IgD-negative memory B cell (primary cell): ENCODE measurements around the gene PLCH1. TPM values are rescaled to one million over a fixed set of nuclear protein-coding genes. Genes with fewer than 3 reads are reported as not detected.

Experiments
- H3K27ac Mint-ChIP-seq, 3 donors: one replicate each; pipeline ENCODE4 v1.8.0; 2020 to 2022; ENCODE audit warnings: mild to moderate bottlenecking in 3 of 3, mixed read lengths in 3 of 3, moderate library complexity in 1 of 3
- H3K27me3 Mint-ChIP-seq: one replicate; pipeline ENCODE4 v1.8.0; 2021; ENCODE audit warnings: mixed read lengths
- H3K36me3 Mint-ChIP-seq: one replicate; pipeline ENCODE4 v1.8.0; 2020; ENCODE audit warnings: mild to moderate bottlenecking, mixed read lengths
- H3K4me1 Mint-ChIP-seq, 3 donors: one replicate each; pipeline ENCODE4 v1.8.0; 2020 to 2022; ENCODE audit warnings: mixed read lengths in 3 of 3, mild to moderate bottlenecking in 1 of 3
- H3K4me3 Mint-ChIP-seq, 4 donors: one replicate each; pipeline ENCODE4 v1.8.0; 2020 to 2022; ENCODE audit warnings: mild to moderate bottlenecking in 4 of 4, mixed read lengths in 4 of 4, moderate library complexity in 3 of 4
- H3K9me3 Mint-ChIP-seq, 3 donors: one replicate each; pipeline ENCODE4 v1.8.0; 2020 to 2021; ENCODE audit warnings: mixed read lengths in 3 of 3, mild to moderate bottlenecking in 1 of 3
- polyA plus RNA-seq: library from polyadenylated mRNA; unstranded; fragments of 300-500 nt; fragmentation: Illumina TruSeq; gene quantifications from one replicate; pipeline ENCODE4 v1.2.3, GENCODE V29; 2021

The PLCH1 gene
- polyA plus RNA-seq, 1 donor from 2014 or later: not detected

DNA sequence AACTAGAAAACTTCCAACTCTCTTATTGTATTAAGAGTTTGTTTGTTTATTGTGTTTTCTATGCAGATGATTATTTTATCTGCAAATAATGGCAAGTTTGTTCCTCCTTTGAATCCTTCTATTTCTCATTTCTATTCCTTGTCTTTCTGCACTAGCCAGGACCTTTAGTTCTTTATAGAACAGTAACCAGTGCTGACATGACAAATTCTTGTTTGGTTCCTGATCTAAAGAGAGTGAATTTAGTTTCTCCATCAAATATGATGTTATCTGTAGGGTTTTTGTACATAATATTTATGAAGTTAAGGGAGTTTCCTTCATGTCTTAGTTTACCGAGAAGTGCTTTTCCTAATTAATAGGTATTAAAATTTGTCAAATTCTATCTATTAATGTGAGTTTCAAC, 350.6 kb downstream of the PLCH1 start:
- H3K4me1 Mint-ChIP-seq: no peaks in the 10 kb centered on the region
- peaks cover 4% of the 10 kb centered on the region for H3K27me3 Mint-ChIP-seq
- no peak overlapping the region for H3K27ac Mint-ChIP-seq

GRCh38 chr3:155393316-155393715, 351.6 kb downstream of the PLCH1 start:
- Mint-ChIP-seq H3K4me1 (no peaks in the 10 kb centered on the region), H3K9me3 (peaks cover 0 to 6% (median 4%) of the 10 kb centered on the region in 3 donors), H3K4me3 (no peak overlapping the region), H3K27ac (no peak overlapping the region), H3K27me3 (peaks cover 5% of the 10 kb centered on the region), H3K36me3 (no peaks in the 10 kb centered on the region)

More for the DNA sequence above, 350.6 kb downstream of the PLCH1 start:
- Mint-ChIP-seq H3K36me3 (no peaks in the 10 kb centered on the region), H3K9me3 (peaks cover 0 to 6% (median 4%) of the 10 kb centered on the region in 3 donors), H3K4me3 (no peak overlapping the region)

- Mint-ChIP-seq H3K4me1 (peaks cover 0 to under 1% (median 0%) of the 10 kb centered on the region in 3 donors), H3K9me3 (peaks cover 0 to 6% (median 4%) of the 10 kb centered on the region in 3 donors), H3K27ac (no peak overlapping the region), H3K27me3 (peaks cover 8% of the 10 kb centered on the region), H3K36me3 (no peaks in the 10 kb centered on the region), H3K4me3 (no peak overlapping the region)
Measured at GRCh38 chr3:155392138-155392537, 352.7 kb downstream of the PLCH1 start.

- Mint-ChIP-seq H3K36me3 (no peaks in the 10 kb centered on the region), H3K27ac (no peak overlapping the region), H3K27me3 (peaks cover 11% of the 10 kb centered on the region), H3K4me1 (peaks cover 0 to 2% (median 0%) of the 10 kb centered on the region in 3 donors), H3K9me3 (peaks cover 0 to 6% (median 4%) of the 10 kb centered on the region in 3 donors), H3K4me3 (peak overlapping the region in 1 of 4 donors; percentile 26)
Measured at GRCh38 chr3:155391551-155391958, 353.3 kb downstream of the PLCH1 start.

DNA sequence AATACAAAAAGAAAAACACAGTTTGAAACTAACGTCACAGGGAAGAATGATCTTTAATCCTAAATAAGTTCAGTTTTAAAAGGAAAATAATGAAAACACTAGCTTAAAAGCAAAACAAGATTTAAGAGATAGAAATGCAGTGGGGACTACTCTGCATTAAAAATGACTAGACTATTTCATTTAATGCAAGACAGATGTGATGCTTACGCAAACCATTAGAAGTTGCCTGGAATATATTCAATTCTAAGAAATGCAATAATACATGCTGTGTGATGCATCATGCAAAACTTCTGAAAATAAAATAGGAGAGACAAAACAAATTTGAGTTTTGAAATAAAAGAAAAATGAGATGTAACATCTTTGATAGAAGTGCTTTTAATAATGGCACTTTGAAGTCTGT, 353.8 kb downstream of the PLCH1 start:
- peaks cover 11% of the 10 kb centered on the region for H3K27me3 Mint-ChIP-seq
- H3K27ac Mint-ChIP-seq: no peak overlapping the region
- H3K4me1 Mint-ChIP-seq: peaks cover 0 to 2% (median 0%) of the 10 kb centered on the region in 3 donors
- H3K4me3 Mint-ChIP-seq: no peak overlapping the region
- peaks cover 0 to 6% (median 4%) of the 10 kb centered on the region in 3 donors for H3K9me3 Mint-ChIP-seq
- H3K36me3 Mint-ChIP-seq: no peaks in the 10 kb centered on the region

DNA sequence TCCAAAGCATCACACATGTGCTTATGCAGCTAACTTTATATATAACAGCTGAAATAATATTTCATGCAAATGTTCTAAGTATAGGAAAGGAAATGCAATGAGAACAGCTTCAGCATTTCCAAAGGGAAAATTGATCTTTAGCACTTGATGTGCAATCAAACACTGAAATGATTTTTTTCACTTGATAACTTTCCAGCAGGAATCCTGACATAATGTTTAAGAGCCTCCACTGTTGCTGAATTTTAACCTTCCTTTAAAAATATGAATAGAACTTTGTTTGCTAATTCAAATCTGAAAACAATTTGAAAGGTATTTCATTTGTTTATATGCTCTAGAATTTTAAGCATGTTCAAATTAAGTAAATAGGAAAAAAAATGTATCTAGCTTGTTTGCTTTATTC, 354.5 kb downstream of the PLCH1 start:
- Mint-ChIP-seq H3K36me3 (no peaks in the 10 kb centered on the region), H3K9me3 (peaks cover 0 to 5% (median 4%) of the 10 kb centered on the region in 3 donors), H3K4me3 (no peak overlapping the region), H3K4me1 (peaks cover 0 to 2% (median 0%) of the 10 kb centered on the region in 3 donors), H3K27ac (no peak overlapping the region), H3K27me3 (peaks cover 6% of the 10 kb centered on the region)

DNA sequence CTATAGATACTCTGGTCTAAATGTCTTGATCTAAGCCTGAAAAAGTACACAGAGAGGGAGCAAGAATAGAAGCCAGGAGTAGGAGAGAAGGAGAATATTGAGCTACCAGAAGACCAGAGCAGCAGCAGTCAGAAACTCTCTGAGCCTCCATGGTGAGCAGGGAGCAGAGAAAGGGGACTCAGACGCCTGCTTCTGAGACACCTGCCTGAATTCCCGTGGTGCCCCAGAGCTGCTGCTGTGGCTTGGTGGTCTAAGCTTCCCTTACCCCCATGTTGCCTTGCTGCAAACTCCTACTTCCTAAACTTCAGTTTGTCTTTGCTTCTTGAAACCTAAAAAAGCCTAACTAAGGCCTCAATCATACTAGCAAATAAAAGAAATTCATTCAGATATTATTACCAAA, 356.5 kb downstream of the PLCH1 start:
- H3K27me3 Mint-ChIP-seq: peaks cover 6% of the 10 kb centered on the region
- H3K36me3 Mint-ChIP-seq: no peaks in the 10 kb centered on the region
- H3K4me3 Mint-ChIP-seq: no peak overlapping the region
- peaks cover 0 to 2% (median 0%) of the 10 kb centered on the region in 3 donors for H3K4me1 Mint-ChIP-seq
- no peak overlapping the region for H3K27ac Mint-ChIP-seq
- peaks cover 0 to 4% (median 0%) of the 10 kb centered on the region in 3 donors for H3K9me3 Mint-ChIP-seq

DNA sequence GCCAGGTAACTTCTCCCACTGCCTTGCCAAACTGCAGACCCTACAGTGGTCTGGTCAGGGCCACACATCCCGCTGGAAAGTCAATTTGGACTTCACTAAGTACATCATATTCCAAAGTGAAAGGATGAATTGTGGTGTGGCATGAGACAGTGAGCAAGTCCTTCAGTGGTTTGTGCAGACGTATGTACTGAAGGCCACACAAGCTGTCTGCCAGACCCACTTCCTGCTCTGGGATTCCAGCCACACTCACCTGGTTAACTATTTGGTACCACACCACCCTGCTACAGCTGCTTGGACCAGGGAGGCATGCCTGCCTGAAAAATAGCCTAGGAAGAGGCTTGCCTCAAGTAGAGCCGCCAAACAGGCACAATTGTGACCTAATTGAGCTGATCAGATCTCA, 357.3 kb downstream of the PLCH1 start:
- H3K36me3 Mint-ChIP-seq: no peaks in the 10 kb centered on the region

GRCh38 chr3:155386919-155387318, 358.0 kb downstream of the PLCH1 start:
- H3K36me3 Mint-ChIP-seq: no peaks in the 10 kb centered on the region
- peaks cover 0 to 2% (median 0%) of the 10 kb centered on the region in 3 donors for H3K4me1 Mint-ChIP-seq
- H3K27me3 Mint-ChIP-seq: peaks cover 6% of the 10 kb centered on the region
- no peak overlapping the region for H3K27ac Mint-ChIP-seq
- H3K4me3 Mint-ChIP-seq: no peak overlapping the region
- peaks cover 0 to 5% (median 0%) of the 10 kb centered on the region in 3 donors for H3K9me3 Mint-ChIP-seq

More for the DNA sequence above, 357.3 kb downstream of the PLCH1 start:
- Mint-ChIP-seq H3K4me1 (peaks cover 0 to 2% (median 0%) of the 10 kb centered on the region in 3 donors), H3K4me3 (no peak overlapping the region), H3K27me3 (peaks cover 6% of the 10 kb centered on the region), H3K9me3 (peaks cover 0 to 5% (median 0%) of the 10 kb centered on the region in 3 donors), H3K27ac (no peak overlapping the region)

DNA sequence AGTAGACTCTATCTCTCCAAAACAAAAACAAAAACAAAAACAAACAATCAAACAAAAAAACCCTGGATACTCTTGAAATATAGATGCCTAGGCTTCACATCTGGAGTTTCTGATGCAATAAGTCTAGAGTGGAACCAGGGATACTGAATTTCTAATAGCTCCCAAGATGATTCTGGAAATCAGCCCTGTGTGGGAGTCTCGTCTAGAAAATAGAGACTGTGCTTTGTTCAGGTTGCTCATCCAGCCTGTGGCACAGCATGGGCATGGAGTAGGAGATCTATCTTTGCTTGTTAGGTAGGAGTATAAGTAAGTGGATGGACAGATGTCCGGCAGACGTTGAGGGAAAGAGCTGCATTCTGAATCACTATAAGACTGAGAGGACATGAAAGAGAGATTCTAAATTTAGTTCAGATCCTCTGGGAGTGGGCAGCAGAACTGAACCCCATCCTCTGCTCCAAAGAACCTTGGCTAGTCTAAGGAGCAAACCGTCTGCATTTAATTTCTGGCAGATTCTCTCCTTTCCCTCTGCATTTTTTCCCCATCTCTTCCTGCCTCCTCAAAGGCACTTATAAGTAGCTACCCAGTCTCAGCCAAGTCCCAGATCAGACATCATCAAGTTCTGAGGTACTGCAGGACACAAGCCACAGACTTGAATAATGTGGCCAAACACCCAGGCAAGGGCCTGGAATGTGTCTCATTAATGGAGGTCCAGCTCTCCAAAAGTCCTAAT, 358.8 kb downstream of the PLCH1 start:
- peaks cover 0 to 2% (median 0%) of the 10 kb centered on the region in 3 donors for H3K4me1 Mint-ChIP-seq
- H3K9me3 Mint-ChIP-seq: peaks cover 0 to 5% (median 0%) of the 10 kb centered on the region in 3 donors
- H3K27me3 Mint-ChIP-seq: peaks cover 6% of the 10 kb centered on the region
- H3K36me3 Mint-ChIP-seq: no peaks in the 10 kb centered on the region
- no peak overlapping the region for H3K4me3 Mint-ChIP-seq
- no peak overlapping the region for H3K27ac Mint-ChIP-seq

DNA sequence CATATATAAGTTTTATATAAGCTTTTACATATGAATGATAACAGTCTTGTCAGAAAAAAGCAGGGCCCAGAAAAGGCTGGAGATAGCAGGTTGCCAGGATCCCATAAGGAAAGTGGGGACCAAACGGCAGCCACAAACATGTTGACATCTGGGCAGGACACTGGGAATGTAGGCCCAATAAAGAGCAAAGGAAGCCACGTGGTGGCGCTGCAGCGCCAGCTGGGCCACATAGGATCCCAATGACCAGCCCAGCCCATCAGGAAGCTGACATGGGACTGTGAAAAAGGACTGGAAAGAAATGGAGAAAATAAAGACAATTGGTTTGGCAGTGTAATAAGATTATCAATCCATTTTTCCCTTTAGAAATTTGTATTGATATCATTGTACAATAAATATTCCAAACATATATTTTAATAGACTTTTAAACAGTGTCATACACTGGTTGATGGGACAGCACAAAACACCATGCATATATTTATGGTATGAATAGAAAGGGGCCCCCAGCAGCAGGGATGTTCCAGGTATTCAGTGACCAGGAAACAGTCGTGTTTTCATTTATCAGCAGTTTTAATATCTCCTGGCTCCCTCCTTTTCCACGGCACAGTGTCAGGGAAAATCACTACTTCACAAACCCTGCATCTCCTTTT, 362.4 kb downstream of the PLCH1 start:
- Mint-ChIP-seq H3K27me3 (peaks cover 3% of the 10 kb centered on the region), H3K9me3 (peaks cover 0 to 5% (median 0%) of the 10 kb centered on the region in 3 donors), H3K4me3 (no peak overlapping the region), H3K36me3 (no peaks in the 10 kb centered on the region), H3K27ac (no peak overlapping the region), H3K4me1 (peaks cover 0 to 2% (median 0%) of the 10 kb centered on the region in 3 donors)

DNA sequence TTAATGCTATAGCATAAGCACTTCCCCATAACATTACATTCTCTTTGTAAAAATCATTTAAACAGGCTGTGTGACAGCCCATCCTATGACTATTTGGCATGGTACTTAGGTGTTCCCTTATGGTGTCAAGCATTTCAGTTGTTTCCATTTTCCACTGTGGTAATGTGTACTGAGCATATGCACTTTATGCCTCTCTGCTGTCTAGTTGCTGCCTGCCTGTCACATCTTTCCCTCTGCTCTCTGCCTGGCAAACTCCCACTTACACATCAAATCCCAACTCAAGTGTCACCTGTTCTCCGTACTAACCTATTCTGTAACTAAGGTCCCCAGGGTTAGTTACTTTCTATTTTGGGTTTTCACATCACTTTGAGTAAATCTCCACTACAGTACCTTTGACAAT, 367.0 kb downstream of the PLCH1 start:
- Mint-ChIP-seq H3K36me3 (no peaks in the 10 kb centered on the region), H3K9me3 (no peaks in the 10 kb centered on the region), H3K27me3 (peaks cover 4% of the 10 kb centered on the region), H3K4me3 (no peak overlapping the region), H3K4me1 (no peaks in the 10 kb centered on the region), H3K27ac (no peak overlapping the region)

GRCh38 chr3:155377071-155377470, 367.8 kb downstream of the PLCH1 start:
- Mint-ChIP-seq H3K9me3 (no peaks in the 10 kb centered on the region), H3K27ac (no peak overlapping the region), H3K4me3 (no peak overlapping the region), H3K36me3 (no peaks in the 10 kb centered on the region), H3K27me3 (peaks cover 4% of the 10 kb centered on the region), H3K4me1 (no peaks in the 10 kb centered on the region)

DNA sequence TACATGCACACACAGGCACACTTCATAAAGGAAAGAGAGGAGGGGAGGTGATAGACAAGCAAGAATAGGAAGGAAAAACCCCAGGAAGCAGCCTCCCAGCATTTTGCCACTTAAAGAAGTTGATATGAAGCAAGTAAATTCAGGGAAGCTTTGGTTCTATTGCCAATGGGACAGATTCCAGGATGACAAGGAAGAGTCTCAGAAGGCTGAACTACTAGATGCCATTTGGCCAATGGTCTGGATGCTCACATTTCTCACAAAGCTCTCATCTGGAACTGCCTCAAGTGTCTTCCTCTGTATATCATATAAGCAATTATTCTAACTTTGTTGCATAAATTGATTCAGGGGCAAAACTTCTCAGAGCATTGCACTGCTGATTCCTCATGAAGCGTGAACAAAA, 372.6 kb downstream of the PLCH1 start:
- Mint-ChIP-seq H3K4me1 (no peaks in the 10 kb centered on the region), H3K27ac (no peak overlapping the region), H3K36me3 (peaks cover 3% of the 10 kb centered on the region), H3K4me3 (peak overlapping the region in 1 of 4 donors; percentile 23), H3K27me3 (peaks cover 6% of the 10 kb centered on the region), H3K9me3 (no peaks in the 10 kb centered on the region)

GRCh38 chr3:155370764-155371503, 373.9 kb downstream of the PLCH1 start:
- no peaks in the 10 kb centered on the region for H3K9me3 Mint-ChIP-seq
- H3K4me3 Mint-ChIP-seq: peak overlapping the region in 1 of 4 donors; percentile 6
- H3K27me3 Mint-ChIP-seq: peaks cover 6% of the 10 kb centered on the region
- no peak overlapping the region for H3K27ac Mint-ChIP-seq
- H3K4me1 Mint-ChIP-seq: no peaks in the 10 kb centered on the region
- peaks cover 3% of the 10 kb centered on the region for H3K36me3 Mint-ChIP-seq
